HEK293T (cell line): Measurements from ENCODE around the gene TTC36.

ENCODE experiments used
- CTCF ChIA-PET: fragments of 350-600 bp; formaldehyde crosslinking; extraction: SDS; loops from one replicate; lab custom pipeline; 2021; ENCODE audit warnings: antibody characterized with exemption, inconsistent platforms; lab: Yijun Ruan, JAX
- POLR2A ChIA-PET: fragments of 350-600 bp; formaldehyde crosslinking; extraction: SDS; loops from one replicate; lab custom pipeline; 2020; ENCODE audit warnings: antibody characterized with exemption, inconsistent platforms; lab: Yijun Ruan, JAX
- DNase-seq: peaks from one replicate; pipeline ENCODE4 v3.0.0; 2012; ENCODE audit warnings: mixed read lengths; ENCODE audit errors: extremely low spot score
- ARNT ChIP-seq: fragments of 450-650 bp; IDR thresholded peaks from 2 replicates; pipeline ENCODE4 v1.6.1; 2017; ENCODE audit warnings: mild to moderate bottlenecking
- BHLHE40 ChIP-seq: fragments of 450-650 bp; IDR thresholded peaks from 2 replicates; pipeline ENCODE4 v1.6.1; 2016; ENCODE audit warnings: mild to moderate bottlenecking, moderate library complexity, borderline replicate concordance
- CTBP1 ChIP-seq: fragments of 450-650 bp; IDR thresholded peaks from 2 replicates; pipeline ENCODE4 v1.6.1; 2016; ENCODE audit warnings: borderline replicate concordance
- ELF4 ChIP-seq: fragments of 450-650 bp; IDR thresholded peaks from 2 replicates; pipeline ENCODE4 v1.6.1; 2017; ENCODE audit warnings: antibody characterized with exemption
- FOXA1 ChIP-seq: fragments of 450-650 bp; IDR thresholded peaks from 2 replicates; pipeline ENCODE4 v1.6.1; 2016; ENCODE audit warnings: mild to moderate bottlenecking
- FOXK2 ChIP-seq: fragments of 450-650 bp; IDR thresholded peaks from 2 replicates; pipeline ENCODE4 v1.6.1; 2016; ENCODE audit warnings: mild to moderate bottlenecking
- FOXM1 ChIP-seq: fragments of 450-650 bp; IDR thresholded peaks from 2 replicates; pipeline ENCODE4 v1.6.1; 2017; ENCODE audit warnings: mild to moderate bottlenecking, borderline replicate concordance
- HDGF ChIP-seq: fragments of 450-650 bp; IDR thresholded peaks from 2 replicates; pipeline ENCODE4 v1.6.1; 2017; ENCODE audit warnings: antibody characterized with exemption, borderline replicate concordance
- L3MBTL2 ChIP-seq: fragments of 450-650 bp; conservative IDR thresholded peaks from 2 replicates; pipeline ENCODE4 v1.6.1; 2016; ENCODE audit warnings: mild to moderate bottlenecking
- LEF1 ChIP-seq: fragments of 450-650 bp; IDR thresholded peaks from 2 replicates; pipeline ENCODE4 v1.6.1; 2017; ENCODE audit warnings: mild to moderate bottlenecking, borderline replicate concordance
- NFRKB ChIP-seq: fragments of 450-650 bp; IDR thresholded peaks from 2 replicates; pipeline ENCODE4 v1.6.1; 2016; ENCODE audit warnings: mild to moderate bottlenecking, moderate library complexity
- PKNOX1 ChIP-seq: fragments of 450-650 bp; IDR thresholded peaks from 2 replicates; pipeline ENCODE4 v1.6.1; 2016
- SP1 ChIP-seq: fragments of 450-650 bp; IDR thresholded peaks from 2 replicates; pipeline ENCODE4 v1.6.1; 2017
- SUZ12 ChIP-seq: fragments of 450-650 bp; IDR thresholded peaks from 2 replicates; pipeline ENCODE4 v1.6.1; 2016; ENCODE audit warnings: mild to moderate bottlenecking
- TARDBP ChIP-seq: fragments of 450-650 bp; IDR thresholded peaks from 2 replicates; pipeline ENCODE4 v1.6.1; 2016
- ZNF384 ChIP-seq: fragments of 450-650 bp; IDR thresholded peaks from 2 replicates; pipeline ENCODE4 v1.6.1; 2016

Gene TTC36

DNA sequence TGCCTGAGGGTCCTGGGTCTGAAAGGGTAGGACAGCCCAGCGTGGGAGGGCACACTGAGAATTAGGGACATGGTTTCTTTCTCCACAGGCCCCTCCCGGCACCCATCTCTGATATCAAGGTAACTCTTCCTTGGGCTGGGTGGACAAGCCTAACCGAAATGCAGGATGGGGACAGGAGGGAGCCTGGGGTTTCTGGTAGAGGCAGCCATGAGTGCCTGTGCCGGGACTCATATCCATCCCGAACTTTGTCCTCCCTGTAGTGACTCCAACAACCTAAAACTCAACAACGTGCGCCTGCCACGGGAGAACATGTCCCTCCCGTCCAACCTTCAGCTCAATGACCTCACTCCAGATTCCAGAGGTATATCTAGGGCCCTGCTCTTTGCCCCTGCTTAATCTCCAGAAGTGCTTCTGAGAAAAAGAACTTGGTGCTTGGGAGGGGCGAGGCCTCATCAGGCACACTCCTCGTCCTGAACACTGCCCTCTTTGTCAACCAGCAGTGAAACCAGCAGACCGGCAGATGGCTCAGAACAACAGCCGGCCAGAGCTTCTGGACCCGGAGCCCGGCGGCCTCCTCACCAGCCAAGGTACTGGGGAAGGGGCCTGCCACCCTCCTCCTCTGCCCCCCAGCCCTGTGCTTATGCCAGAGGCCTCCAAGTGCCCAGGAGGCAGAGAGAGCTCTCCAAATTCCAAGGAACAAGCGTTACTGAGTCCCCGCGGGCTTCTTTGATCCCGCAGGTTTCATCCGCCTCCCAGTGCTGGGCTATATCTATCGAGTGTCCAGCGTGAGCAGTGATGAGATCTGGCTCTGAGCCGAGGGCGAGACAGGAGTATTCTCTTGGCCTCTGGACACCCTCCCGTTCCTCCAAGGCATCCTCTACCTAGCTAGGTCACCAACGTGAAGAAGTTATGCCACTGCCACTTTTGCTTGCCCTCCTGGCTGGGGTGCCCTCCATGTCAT, 6.8 kb downstream of the TTC36 start:
- DNase-seq: no peak
- TF ChIP-seq BHLHE40 (no peak), FOXA1 (no peak), ZNF384 (no peak), PKNOX1 (no peak), SP1 (no peak), ELF4 (no peak), CTBP1 (no peak), ARNT (no peak), HDGF (no peak), NFRKB (no peak), FOXK2 (no peak), LEF1 (no peak), TARDBP (no peak), FOXM1 (no peak), SUZ12 (no peak)
- ChIA-PET POLR2A (no interaction called here), CTCF (no interaction called here)

- no peak for DNase-seq
- TF ChIP-seq FOXM1 (no peak), FOXK2 (no peak), L3MBTL2 (no peak)
- CTCF ChIA-PET: no interaction called here
- POLR2A ChIA-PET: no interaction called here
Measured at GRCh38 chr11:118535261-118535660, 8.0 kb downstream of the TTC36 start.

DNA sequence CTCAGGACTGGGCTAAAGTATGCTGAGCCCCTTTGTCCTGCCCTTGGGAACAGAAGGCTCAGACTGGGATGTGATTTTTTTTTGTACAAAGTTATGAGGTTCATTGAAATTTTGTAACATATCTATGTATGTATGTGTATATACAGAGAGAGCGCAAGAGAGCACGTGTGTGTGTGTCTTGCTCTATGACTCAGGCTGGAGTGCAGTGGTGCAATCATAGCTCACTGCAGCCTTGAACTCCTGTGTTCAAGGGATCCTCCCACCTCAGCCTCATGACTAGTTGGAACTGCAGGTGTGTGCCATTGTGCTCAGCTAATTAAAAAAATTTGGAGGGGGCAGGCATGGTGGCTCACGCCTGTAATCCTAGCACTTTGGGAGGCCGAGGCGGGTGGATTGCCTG, 9.5 kb downstream of the TTC36 start:
- CTCF ChIA-PET: no interaction called here
- TF ChIP-seq FOXM1 (no peak), ZNF384 (no peak), HDGF (no peak), TARDBP (no peak), FOXK2 (no peak), NFRKB (no peak), FOXA1 (no peak), CTBP1 (no peak)
- no peak for DNase-seq
- POLR2A ChIA-PET: no interaction called here

GRCh38 chr11:118537409-118537980, 10.2 kb downstream of the TTC36 start:
- no peak for DNase-seq
- no peak for TF ChIP-seq L3MBTL2
- TF ChIP-seq CTBP1: no peak
- no peak for TF ChIP-seq TARDBP
- no peak for TF ChIP-seq PKNOX1
- TF ChIP-seq NFRKB: no peak
- TF ChIP-seq SP1: no peak
- ChIA-PET POLR2A (no interaction called here), CTCF (no interaction called here)

DNA sequence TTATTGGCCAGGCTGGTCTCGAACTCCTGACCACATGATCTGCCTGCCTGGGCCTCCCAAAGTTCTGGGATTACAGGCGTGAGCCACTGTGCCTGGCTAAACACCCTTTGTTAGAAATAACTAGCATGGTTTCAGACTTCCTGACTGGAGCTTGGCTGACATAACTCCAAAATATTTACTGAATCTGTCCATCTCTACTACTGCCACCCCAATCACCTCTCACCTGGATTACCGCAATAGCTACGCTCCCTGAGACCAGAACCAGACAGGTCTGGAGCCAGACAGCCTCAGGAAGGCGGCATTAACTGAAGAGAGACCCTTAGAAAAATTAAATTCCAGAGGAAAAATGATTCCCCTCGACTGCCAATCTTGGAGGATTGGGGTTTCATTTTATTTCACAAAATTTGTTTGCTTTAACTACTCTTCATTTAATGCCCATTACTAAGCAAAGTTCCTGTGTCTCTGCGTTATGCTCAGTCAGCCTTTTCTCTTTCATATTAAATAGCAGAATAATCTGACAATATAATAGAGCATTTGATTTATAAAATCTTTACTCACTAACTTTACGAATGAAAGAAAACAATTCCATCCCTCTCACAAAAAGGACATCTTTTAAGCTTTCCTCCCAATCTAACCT, 16.9 kb downstream of the TTC36 start:
- DNase-seq: no peak
- CTCF ChIA-PET: no interaction called here
- POLR2A ChIA-PET: no interaction called here
- no peak for TF ChIP-seq ARNT
- no peak for TF ChIP-seq FOXA1
- TF ChIP-seq HDGF: no peak
- no peak for TF ChIP-seq NFRKB
- TF ChIP-seq L3MBTL2: no peak

DNA sequence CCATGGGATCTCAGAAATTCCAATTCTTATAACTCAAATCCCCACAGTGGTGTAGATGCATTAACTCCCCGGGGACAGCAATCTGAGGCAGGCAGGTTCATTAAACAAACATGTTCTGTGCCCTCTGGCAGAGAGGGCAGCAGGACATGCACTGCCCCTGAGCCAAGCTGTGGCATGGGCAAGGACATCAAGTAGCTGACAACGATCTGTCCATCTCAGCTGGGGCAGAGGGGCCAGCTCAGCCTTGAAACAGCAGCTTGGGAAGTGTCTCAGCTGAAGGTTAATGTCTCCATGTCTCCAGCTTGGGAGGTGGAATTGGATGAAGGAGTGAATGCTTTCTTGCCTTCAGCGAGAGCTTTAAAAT, 17.4 kb downstream of the TTC36 start:
- no peak for DNase-seq
- TF ChIP-seq TARDBP: no peak
- TF ChIP-seq HDGF: no peak
- TF ChIP-seq NFRKB: no peak
- TF ChIP-seq L3MBTL2: no peak
- no peak for TF ChIP-seq PKNOX1
- no peak for TF ChIP-seq ARNT
- TF ChIP-seq LEF1: no peak
- no peak for TF ChIP-seq FOXM1
- no peak for TF ChIP-seq SP1
- no peak for TF ChIP-seq FOXK2
- TF ChIP-seq FOXA1: no peak
- no peak for TF ChIP-seq BHLHE40
- no peak for TF ChIP-seq ELF4
- TF ChIP-seq CTBP1: no peak
- no peak for TF ChIP-seq SUZ12
- no peak for TF ChIP-seq ZNF384
- CTCF ChIA-PET: no interaction called here
- POLR2A ChIA-PET: no interaction called here
